GM12878 (cell line): Measurements from ENCODE around the gene BHLHE41. TPM values are rescaled to one million over a fixed set of nuclear protein-coding genes. Genes with fewer than 3 reads are reported as not detected.
A peak's percentile ranks its signal among the peaks of the same experiment; 100 is the strongest.

Source experiments
- ATAC-seq: fragments of 200-7000 bp; cut with Tn5 transposase; 3 replicates; pipeline ENCODE4 v1.9.1; 2020; ENCODE audit warnings: mild to moderate bottlenecking, moderate library complexity
- BruUV-seq: library from RNA; stranded (reverse); fragments of 400-500 nt; replicated peaks from 2 replicates; lab custom pipeline; 2021; lab: Mats Ljungman, UMichigan
- CTCF ChIA-PET: fragments of 300-600 bp; sonication (Branson Sonifier 250); formaldehyde crosslinking; extraction: SDS; loops from one replicate; lab custom pipeline; 2021; ENCODE audit warnings: inconsistent platforms; lab: Yijun Ruan, JAX
- POLR2A ChIA-PET: fragments of 350-600 bp; formaldehyde crosslinking; extraction: SDS; loops from one replicate; lab custom pipeline; 2021; ENCODE audit warnings: inconsistent platforms; lab: Charles Lee
- RAD21 ChIA-PET: fragments of 300-600 bp; sonication (Branson Sonifier 250); formaldehyde crosslinking; loops from one replicate; lab custom pipeline; 2023; ENCODE audit warnings: antibody characterized with exemption; ENCODE audit not compliant: unreplicated experiment; lab: Charles Lee
- SMC1A ChIA-PET: fragments of 300-600 bp; sonication (Branson Sonifier 250); formaldehyde crosslinking; loops from one replicate; lab custom pipeline; 2023; ENCODE audit not compliant: unreplicated experiment, uncharacterized antibody; lab: Charles Lee
- DNase-seq: peaks from one replicate; pipeline ENCODE4 v3.0.0-alpha.2; 2011; ENCODE audit warnings: low read depth, low spot score
- FAIRE-seq: peaks from 3 replicates; lab custom pipeline; 2011; peaks lifted over from hg19 to GRCh38; lab: Jason Lieb, UNC
- H2AFZ ChIP-seq: 2 replicates; pipeline ENCODE4 v1.6.0; 2011; ENCODE audit warnings: low read depth, low read length, control low read depth; ENCODE audit not compliant: control insufficient read depth
- H3K27ac ChIP-seq: 2 replicates; pipeline ENCODE4 v1.5.1; 2011; ENCODE audit warnings: control low read depth; ENCODE audit not compliant: control insufficient read depth, insufficient read depth
- H3K27me3 ChIP-seq, 2 experiments: replicated peaks in 1 of 2; 2 replicates each; pipeline versions ENCODE4 v1.6.0 to v1.6.1; 2011; ENCODE audit warnings: low read length in 1 of 2; ENCODE audit not compliant: control insufficient read depth in 2 of 2, insufficient read depth in 2 of 2
- H3K36me3 ChIP-seq, 2 experiments: 2 replicates each; pipeline ENCODE4 v1.5.1; 2011; ENCODE audit warnings: low read length in 1 of 2; ENCODE audit not compliant: control insufficient read depth in 2 of 2, insufficient read depth in 2 of 2
- H3K4me1 ChIP-seq: 2 replicates; pipeline ENCODE4 v1.6.1; 2011; ENCODE audit warnings: mild to moderate bottlenecking, low read length, moderate library complexity, mixed read lengths; ENCODE audit not compliant: control insufficient read depth, insufficient read depth
- H3K4me2 ChIP-seq: 2 replicates; pipeline ENCODE4 v1.6.0; 2011; ENCODE audit warnings: control low read depth; ENCODE audit not compliant: control insufficient read depth, insufficient read depth
- H3K4me3 ChIP-seq: fragments of 200-600 bp; sonication (generic); 2 replicates; pipeline ENCODE4 v1.5.1; 2016
- H3K79me2 ChIP-seq: 2 replicates; pipeline ENCODE4 v1.6.0; 2011; ENCODE audit warnings: low read length; ENCODE audit not compliant: control insufficient read depth, insufficient read depth
- H3K9ac ChIP-seq: 2 replicates; pipeline ENCODE4 v1.8.0; 2011; ENCODE audit warnings: low read length, control low read depth, mixed read lengths; ENCODE audit not compliant: control insufficient read depth, insufficient read depth
- H3K9me3 ChIP-seq: replicated peaks from 3 replicates; pipeline ENCODE4 v1.5.1; 2011; ENCODE audit warnings: mild to moderate bottlenecking, low read length; ENCODE audit not compliant: control insufficient read depth, insufficient read depth
- H4K20me1 ChIP-seq: 2 replicates; pipeline ENCODE4 v1.6.0; 2011; ENCODE audit not compliant: control insufficient read depth, insufficient read depth
- CREB1 ChIP-seq: IDR thresholded peaks from 2 replicates; pipeline ENCODE4 v1.6.1; 2012; ENCODE audit warnings: low read depth, mild to moderate bottlenecking, inconsistent platforms
- CTCF ChIP-seq, 3 experiments: IDR thresholded peaks in 2 of 3; conservative IDR thresholded peaks in 1 of 3; 2 replicates each; pipeline ENCODE4 v1.5.1; 2011; ENCODE audit warnings: low read depth in 3 of 3, low read length in 3 of 3, mild to moderate bottlenecking in 3 of 3, control low read depth in 2 of 3, moderate library complexity in 2 of 3, inconsistent platforms in 1 of 3, mixed read lengths in 1 of 3; ENCODE audit not compliant: control insufficient read depth in 2 of 3, insufficient read depth in 1 of 3; ENCODE audit errors: extremely low read depth in 1 of 3
- DPF2 ChIP-seq: fragments of 450-650 bp; IDR thresholded peaks from 2 replicates; pipeline ENCODE4 v1.6.1; 2017; ENCODE audit warnings: mild to moderate bottlenecking
- GABPA ChIP-seq: IDR thresholded peaks from 2 replicates; pipeline ENCODE4 v1.6.1; 2014; ENCODE audit warnings: antibody characterized with exemption, low read depth, mild to moderate bottlenecking, inconsistent platforms
- JUND ChIP-seq: IDR thresholded peaks from 2 replicates; pipeline ENCODE4 v1.6.1; 2012; ENCODE audit warnings: low read depth, mild to moderate bottlenecking, low read length, improper control_type of control experiment, moderate library complexity
- MYB ChIP-seq: fragments of 150-350 bp; IDR thresholded peaks from 2 replicates; pipeline ENCODE4 v1.6.1; 2014; ENCODE audit warnings: mild to moderate bottlenecking, low read depth, low read length, borderline replicate concordance
- NR2C1 ChIP-seq: fragments of 450-650 bp; IDR thresholded peaks from 2 replicates; pipeline ENCODE4 v1.6.1; 2017; ENCODE audit warnings: antibody characterized with exemption, mild to moderate bottlenecking, moderate library complexity
- PML ChIP-seq: IDR thresholded peaks from 2 replicates; pipeline ENCODE4 v1.6.1; 2012; ENCODE audit warnings: low read length, inconsistent platforms
- SMAD1 ChIP-seq: fragments of 450-650 bp; IDR thresholded peaks from 2 replicates; pipeline ENCODE4 v1.6.1; 2018; ENCODE audit warnings: mild to moderate bottlenecking, low read depth; ENCODE audit not compliant: partially characterized antibody
- SUPT20H ChIP-seq: IDR thresholded peaks from 2 replicates; pipeline ENCODE4 v1.6.1; 2011; ENCODE audit warnings: low read depth, mild to moderate bottlenecking, low read length, moderate library complexity, borderline replicate concordance; ENCODE audit not compliant: control insufficient read depth
- WGBS: methylation state at CpG from one replicate; pipeline ENCODE4 v1.1.6; 2016; ENCODE audit warnings: low lambda C conversion rate; ENCODE audit not compliant: insufficient replicate concordance, insufficient coverage; ENCODE audit errors: missing lambda C conversion rate; 5-methylcytosine and 5-hydroxymethylcytosine counted together
- in situ Hi-C: fragments of 300-500 bp; cut with MboI; formaldehyde crosslinking; loops from 9 replicates; pipeline ENCODE4 v1.14.3; 2018; ENCODE audit warnings: mixed read lengths
- intact Hi-C: fragments of 100-400 bp; cut with micrococcal nuclease; formaldehyde crosslinking; loops from one replicate; pipeline ENCODE4 v1.14.2; 2022; ENCODE audit not compliant: unreplicated experiment
- polyA plus RNA-seq, 11 experiments: library from polyadenylated mRNA; depleted of rRNA in 4 of 11; unstranded in 6 of 11; stranded (reverse) in 5 of 11; fragments of >200 nt; fragmentation: Nextera tagmentation in 4 of 11; fragmentation: Illumina TruSeq in 1 of 11; extraction: Ambion mirVana in 4 of 11; extraction: Trizol in 1 of 11; gene quantifications; 1 replicate in 1 of 11; 2 replicates in 10 of 11; pipeline versions ENCODE4 v1.2.1 to v1.2.3, GENCODE V29; 2011 to 2016; ENCODE audit warnings: inconsistent platforms in 2 of 11, missing spikeins in 2 of 11, low read depth in 1 of 11
- total RNA-seq, 4 experiments: library from RNA; depleted of rRNA in 3 of 4; stranded (reverse); fragments of >200 nt in 3 of 4; fragmentation: Illumina TruSeq in 1 of 4; extraction: Trizol in 1 of 4; gene quantifications; 2 replicates each; pipeline versions ENCODE4 v1.2.1 to v1.2.3, GENCODE V29; 2013 to 2021
- TF ChIP-seq, protein P1 (sequence below): fragments of 450-650 bp; IDR thresholded peaks from 2 replicates; pipeline ENCODE4 v1.6.1; 2016; ENCODE audit warnings: mild to moderate bottlenecking

The BHLHE41 gene
- total and polyA plus RNA-seq, 10 of the 15 experiments (the other 5 are each of a cell fraction or from before 2014, with no cell fraction given): 0.02 to 1.5 (median 0.07) TPM; not detected in 3

GRCh38 chr12:26172539-26172938, 47.7 kb upstream of the BHLHE41 start:
- peaks cover 4% of the 10 kb centered on the region for H3K4me1 ChIP-seq
- TF ChIP-seq JUND (no peak), DPF2 (no peak), MYB (no peak), CTCF (IDR thresholded peaks at IDR 0.05 in 2 of 3, conservative IDR thresholded peaks at IDR 0.05 in 1 of 3; ENCODE audit: control insufficient read depth in 2 of 3, extremely low read depth in 1 of 3, insufficient read depth in 1 of 3, low read depth in 3 of 3, low read length in 3 of 3) (no peak), GABPA (no peak), NR2C1 (no peak), SMAD1 (peak; percentile 40), SUPT20H (no peak), PML (no peak), CREB1 (no peak)
- TF ChIP-seq, protein P1, sequence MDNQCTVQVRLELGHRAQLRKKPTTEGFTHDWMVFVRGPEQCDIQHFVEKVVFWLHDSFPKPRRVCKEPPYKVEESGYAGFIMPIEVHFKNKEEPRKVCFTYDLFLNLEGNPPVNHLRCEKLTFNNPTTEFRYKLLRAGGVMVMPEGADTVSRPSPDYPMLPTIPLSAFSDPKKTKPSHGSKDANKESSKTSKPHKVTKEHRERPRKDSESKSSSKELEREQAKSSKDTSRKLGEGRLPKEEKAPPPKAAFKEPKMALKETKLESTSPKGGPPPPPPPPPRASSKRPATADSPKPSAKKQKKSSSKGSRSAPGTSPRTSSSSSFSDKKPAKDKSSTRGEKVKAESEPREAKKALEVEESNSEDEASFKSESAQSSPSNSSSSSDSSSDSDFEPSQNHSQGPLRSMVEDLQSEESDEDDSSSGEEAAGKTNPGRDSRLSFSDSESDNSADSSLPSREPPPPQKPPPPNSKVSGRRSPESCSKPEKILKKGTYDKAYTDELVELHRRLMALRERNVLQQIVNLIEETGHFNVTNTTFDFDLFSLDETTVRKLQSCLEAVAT: 0 out of 2 replicates have a peak, but pooled peaks have one; percentile 26
- TF ChIP-seq, all 136 proteins: peak for 2
- no peaks in the 10 kb centered on the region for H3K9me3 ChIP-seq
- H3K9ac ChIP-seq: no peak overlapping the region
- H3K27me3 ChIP-seq: no peaks in the 10 kb centered on the region; a peak in 1 of 4 replicates
- CTCF ChIA-PET: interaction anchor here (1.4 to 1.8 kb wide), 2 partner anchors 14 to 53 kb away, joined by 5 read pairs; no protein-coding TSS in a partner anchor
- no TSS peak for BruUV-seq
- intact Hi-C loops: no loop called here
- no peaks in the 10 kb centered on the region for H3K36me3 ChIP-seq
- WGBS: 95% methylated on average over 6 of the region's 7 CpGs
- H3K4me3 ChIP-seq: no peak overlapping the region
- RAD21 ChIA-PET: interaction anchor here (0.7 kb wide), 1 partner anchor 9 kb away, joined by 4 read pairs; no protein-coding TSS in a partner anchor
- SMC1A ChIA-PET: interaction anchor here (2.1 kb wide), 1 partner anchor 19 kb away, joined by 5 read pairs; no protein-coding TSS in a partner anchor
- H3K4me2 ChIP-seq: no peak overlapping the region
- no peaks in the 10 kb centered on the region for H4K20me1 ChIP-seq
- no peak for FAIRE-seq
- POLR2A ChIA-PET: interaction anchor here (0.7 kb wide), 1 partner anchor 17 kb away, joined by 3 read pairs; no protein-coding TSS in a partner anchor
- H2AFZ ChIP-seq: no peak overlapping the region
- H3K27ac ChIP-seq: no peak overlapping the region
- H3K79me2 ChIP-seq: no peaks in the 10 kb centered on the region
- DNase-seq: no peak
- ATAC-seq: no peak
- in situ Hi-C loops: no loop called here
